Trophoblast cell (in vitro differentiated cells and primary cell): ENCODE data around the gene THEMIS2.

Source experiments
- DNase-seq, 2 donors: peaks; one replicate each; pipeline ENCODE4 v3.0.0-alpha.2; 2016
- H2AFZ ChIP-seq: 2 replicates; pipeline ENCODE4 v1.6.1; 2013; ENCODE audit warnings: low read length, moderate library complexity, mild to moderate bottlenecking; ENCODE audit not compliant: insufficient read depth, poor library complexity
- H2AK5ac ChIP-seq: 2 replicates; pipeline ENCODE4 v1.6.1; 2013; ENCODE audit warnings: mild to moderate bottlenecking, low read length
- H2BK120ac ChIP-seq: 2 replicates; pipeline ENCODE4 v1.6.1; 2013; ENCODE audit warnings: low read length, mild to moderate bottlenecking, moderate library complexity; ENCODE audit not compliant: insufficient read depth, poor library complexity
- H2BK12ac ChIP-seq: 2 replicates; pipeline ENCODE4 v1.6.1; 2013; ENCODE audit warnings: mild to moderate bottlenecking, low read length, moderate library complexity
- H2BK5ac ChIP-seq: 2 replicates; pipeline ENCODE4 v1.6.1; 2013; ENCODE audit warnings: low read length, low read depth, moderate library complexity, mild to moderate bottlenecking; ENCODE audit not compliant: poor library complexity
- H3K14ac ChIP-seq: 2 replicates; pipeline ENCODE4 v1.6.1; 2013; ENCODE audit warnings: mild to moderate bottlenecking, low read length
- H3K18ac ChIP-seq: 2 replicates; pipeline ENCODE4 v1.6.1; 2013; ENCODE audit warnings: mild to moderate bottlenecking, low read length
- H3K23ac ChIP-seq: 2 replicates; pipeline ENCODE4 v1.6.1; 2013; ENCODE audit warnings: low read length
- H3K27ac ChIP-seq: 2 replicates; pipeline ENCODE4 v1.5.1; 2013; ENCODE audit warnings: low read depth, mild to moderate bottlenecking, inconsistent platforms, low read length, moderate library complexity
- H3K27me3 ChIP-seq: 2 replicates; pipeline ENCODE4 v1.6.1; 2013; ENCODE audit warnings: inconsistent platforms, mild to moderate bottlenecking, low read length, moderate library complexity; ENCODE audit not compliant: insufficient read depth
- H3K36me3 ChIP-seq, 2 experiments: 1 replicate in 1 of 2; 2 replicates in 1 of 2; pipeline ENCODE4 v1.6.1; 2013; ENCODE audit warnings: low read length in 2 of 2, mild to moderate bottlenecking in 2 of 2, moderate library complexity in 1 of 2; ENCODE audit not compliant: insufficient read depth in 2 of 2, control insufficient read depth in 1 of 2
- H3K4ac ChIP-seq: 2 replicates; pipeline ENCODE4 v1.6.1; 2013; ENCODE audit warnings: low read depth, mild to moderate bottlenecking, low read length, moderate library complexity
- H3K4me1 ChIP-seq, 2 experiments: 1 replicate in 1 of 2; 2 replicates in 1 of 2; pipeline ENCODE4 v1.6.1; 2013; ENCODE audit warnings: low read length in 2 of 2, mild to moderate bottlenecking in 2 of 2, moderate library complexity in 1 of 2; ENCODE audit not compliant: insufficient read depth in 2 of 2, control insufficient read depth in 1 of 2
- H3K4me2 ChIP-seq: 2 replicates; pipeline ENCODE4 v1.6.1; 2013; ENCODE audit warnings: inconsistent platforms, mild to moderate bottlenecking, low read length, moderate library complexity
- H3K4me3 ChIP-seq: 2 replicates; pipeline ENCODE4 v1.5.1; 2013; ENCODE audit warnings: mild to moderate bottlenecking, low read depth, low read length, inconsistent platforms
- H3K79me1 ChIP-seq: one replicate; pipeline ENCODE4 v1.6.1; 2013; ENCODE audit warnings: low read length
- H3K79me2 ChIP-seq: 2 replicates; pipeline ENCODE4 v1.6.1; 2013; ENCODE audit warnings: low read length, mild to moderate bottlenecking; ENCODE audit not compliant: control insufficient read depth, insufficient read depth, poor library complexity
- H3K9ac ChIP-seq: 2 replicates; pipeline ENCODE4 v1.6.1; 2013; ENCODE audit warnings: mild to moderate bottlenecking, low read length
- H3K9me3 ChIP-seq: 2 replicates; pipeline ENCODE4 v1.6.1; 2013; ENCODE audit warnings: low read depth, mild to moderate bottlenecking, control low read depth, inconsistent platforms, low read length; ENCODE audit not compliant: insufficient read depth
- H4K12ac ChIP-seq: 2 replicates; pipeline ENCODE4 v1.6.1; 2013; ENCODE audit warnings: low read depth, mild to moderate bottlenecking, low read length, moderate library complexity
- H4K8ac ChIP-seq: 2 replicates; pipeline ENCODE4 v1.6.1; 2013; ENCODE audit warnings: low read depth, mild to moderate bottlenecking, low read length, moderate library complexity
- H4K91ac ChIP-seq: one replicate; pipeline ENCODE4 v1.6.1; 2013; ENCODE audit warnings: low read depth, mild to moderate bottlenecking, low read length, moderate library complexity
- WGBS: extraction: QIAGEN DNeasy Blood & Tissue Kit; methylation state at CpG from one replicate; pipeline ENCODE4 v1.1.7; 2013; ENCODE audit warnings: missing lambda C conversion rate; ENCODE audit not compliant: insufficient read length, insufficient coverage; ENCODE audit errors: extremely low coverage; 5-methylcytosine and 5-hydroxymethylcytosine counted together

THEMIS2 gene

DNA sequence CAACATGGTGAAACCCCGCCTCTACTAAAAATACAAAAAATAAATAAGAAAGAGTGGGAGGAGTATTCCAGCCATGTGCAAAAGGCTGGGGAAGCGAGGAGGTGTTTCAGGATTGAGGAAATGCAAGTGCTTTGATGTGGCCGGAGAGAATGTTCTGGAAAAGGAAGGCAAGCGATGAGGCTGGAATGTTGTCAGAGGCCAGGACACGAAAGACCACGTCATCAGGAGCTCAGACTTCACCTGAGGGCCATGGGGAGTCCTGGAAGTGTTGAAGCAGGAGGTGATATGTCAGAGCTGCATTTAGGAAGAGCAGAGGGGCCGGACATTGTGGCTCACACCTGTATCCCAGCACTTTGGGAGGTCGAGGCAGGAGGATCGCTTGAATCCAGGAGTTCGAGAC is 10.9 kb upstream of the THEMIS2 start:
- Histone ChIP-seq H3K14ac (no peak overlapping the region), H3K4me1 (peaks cover 5 to 10% of the 10 kb centered on the region in 2 experiments), H3K4ac (no peak overlapping the region), H3K27me3 (no peaks in the 10 kb centered on the region), H3K9ac (no peak overlapping the region), H3K23ac (no peak overlapping the region), H4K8ac (no peak overlapping the region), H2BK12ac (no peak overlapping the region), H4K12ac (no peak overlapping the region), H2BK120ac (no peak overlapping the region), H3K79me2 (no peaks in the 10 kb centered on the region), H3K4me3 (no peak overlapping the region), H2AK5ac (no peak overlapping the region), H4K91ac (no peak overlapping the region), H3K36me3 (no peaks in the 10 kb centered on the region), H2AFZ (no peak overlapping the region), H2BK5ac (no peak overlapping the region), H3K27ac (no peak overlapping the region), H3K4me2 (no peak overlapping the region), H3K79me1 (no peaks in the 10 kb centered on the region), H3K18ac (no peak overlapping the region), H3K9me3 (no peaks in the 10 kb centered on the region)
- no CpG with 5 or more reads among the region's 10 CpGs for WGBS
- DNase-seq: no peak

DNA sequence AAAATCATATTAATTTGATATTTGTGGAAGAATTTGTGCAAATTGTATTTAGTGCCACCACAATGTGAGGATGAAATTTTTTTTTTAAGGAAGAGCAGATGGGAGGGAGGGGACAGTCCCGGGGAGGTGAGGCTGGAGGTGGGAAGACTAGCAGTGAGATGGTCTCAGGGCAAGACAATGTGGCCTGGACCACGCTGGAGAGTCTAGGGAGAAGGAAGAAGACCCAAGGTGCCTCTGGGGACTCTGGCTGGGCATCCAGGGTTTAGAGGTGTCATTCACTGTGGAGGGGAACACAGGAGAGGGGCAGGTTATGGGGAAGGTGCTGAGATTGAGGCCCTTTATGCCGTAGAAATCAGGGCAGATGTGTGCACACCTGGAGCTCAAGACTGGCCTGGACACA is 10.3 kb upstream of the THEMIS2 start:
- H2AFZ ChIP-seq: no peak overlapping the region
- H3K4ac ChIP-seq: no peak overlapping the region
- no peak overlapping the region for H2BK5ac ChIP-seq
- no peak overlapping the region for H2AK5ac ChIP-seq
- H3K18ac ChIP-seq: no peak overlapping the region
- no peak overlapping the region for H4K12ac ChIP-seq
- H3K36me3 ChIP-seq: no peaks in the 10 kb centered on the region
- no peak overlapping the region for H3K9ac ChIP-seq
- no peak overlapping the region for H3K4me2 ChIP-seq
- H4K8ac ChIP-seq: no peak overlapping the region
- H3K4me3 ChIP-seq: no peak overlapping the region
- no peak overlapping the region for H3K14ac ChIP-seq
- no peak overlapping the region for H4K91ac ChIP-seq
- no CpG with 5 or more reads among the region's 3 CpGs for WGBS
- H3K79me2 ChIP-seq: no peaks in the 10 kb centered on the region
- H2BK120ac ChIP-seq: no peak overlapping the region
- peaks cover 5 to 10% of the 10 kb centered on the region in 2 experiments for H3K4me1 ChIP-seq
- H3K79me1 ChIP-seq: no peaks in the 10 kb centered on the region
- no peak for DNase-seq
- H3K9me3 ChIP-seq: no peaks in the 10 kb centered on the region
- no peak overlapping the region for H3K27ac ChIP-seq
- no peak overlapping the region for H2BK12ac ChIP-seq
- H3K23ac ChIP-seq: no peak overlapping the region
- H3K27me3 ChIP-seq: no peaks in the 10 kb centered on the region

DNA sequence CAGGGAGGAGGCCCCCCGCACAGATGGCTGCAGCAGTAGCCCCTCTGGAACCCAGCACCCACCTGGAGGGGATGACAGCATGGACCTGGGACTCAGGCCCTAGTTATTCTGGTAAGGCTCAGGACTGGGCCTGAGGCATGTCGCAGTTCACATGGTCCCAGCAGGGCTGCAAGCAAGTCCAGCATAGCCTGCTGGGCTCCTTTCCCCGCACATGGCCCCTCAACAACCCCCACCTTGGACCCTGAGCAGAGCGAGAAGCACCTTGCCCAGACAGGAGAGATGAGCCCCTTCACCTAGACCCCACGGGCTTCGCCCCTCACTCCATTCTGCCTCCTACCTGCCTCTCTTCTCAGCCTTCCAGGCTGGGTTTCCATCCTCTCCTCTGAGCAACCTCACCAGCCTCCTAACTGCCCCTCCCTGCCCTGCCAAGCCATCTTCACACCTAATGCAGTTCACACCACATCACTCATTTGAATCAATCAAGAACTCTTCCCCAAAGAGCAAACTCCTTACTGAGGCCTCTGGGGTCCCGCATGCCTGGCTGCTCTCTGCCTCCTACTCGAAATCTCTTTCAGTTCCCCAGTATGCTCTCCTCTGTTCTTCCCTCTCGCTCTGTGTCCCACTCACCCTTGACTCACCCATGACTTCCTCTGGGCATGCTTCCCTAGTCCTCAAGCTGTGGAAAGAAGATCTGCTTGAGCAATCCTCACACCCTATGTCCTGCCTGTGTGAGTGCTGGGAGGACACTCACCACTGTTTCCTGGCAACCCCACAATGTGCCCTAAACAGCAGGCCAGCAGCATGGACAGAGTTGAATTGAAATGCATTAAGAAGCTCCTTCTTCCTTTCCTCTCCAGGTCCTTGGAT is 9.4 kb upstream of the THEMIS2 start:
- no peak overlapping the region for H3K27ac ChIP-seq
- H4K91ac ChIP-seq: no peak overlapping the region
- no peaks in the 10 kb centered on the region for H3K9me3 ChIP-seq
- H4K12ac ChIP-seq: no peak overlapping the region
- H3K79me1 ChIP-seq: no peaks in the 10 kb centered on the region
- H3K18ac ChIP-seq: no peak overlapping the region
- H3K4me1 ChIP-seq: peaks cover 5 to 10% of the 10 kb centered on the region in 2 experiments
- no peak overlapping the region for H2BK120ac ChIP-seq
- no peak overlapping the region for H2AFZ ChIP-seq
- H4K8ac ChIP-seq: no peak overlapping the region
- H3K14ac ChIP-seq: no peak overlapping the region
- no peak overlapping the region for H2BK5ac ChIP-seq
- no CpG with 5 or more reads among the region's 9 CpGs for WGBS
- no peaks in the 10 kb centered on the region for H3K36me3 ChIP-seq
- peak in 1 of 2 donors; percentile 56 for DNase-seq
- H3K4me3 ChIP-seq: no peak overlapping the region
- H2AK5ac ChIP-seq: no peak overlapping the region
- H3K27me3 ChIP-seq: no peaks in the 10 kb centered on the region
- H3K79me2 ChIP-seq: no peaks in the 10 kb centered on the region
- H3K4me2 ChIP-seq: no peak overlapping the region
- no peak overlapping the region for H3K23ac ChIP-seq
- H2BK12ac ChIP-seq: no peak overlapping the region
- no peak overlapping the region for H3K9ac ChIP-seq
- H3K4ac ChIP-seq: no peak overlapping the region

DNA sequence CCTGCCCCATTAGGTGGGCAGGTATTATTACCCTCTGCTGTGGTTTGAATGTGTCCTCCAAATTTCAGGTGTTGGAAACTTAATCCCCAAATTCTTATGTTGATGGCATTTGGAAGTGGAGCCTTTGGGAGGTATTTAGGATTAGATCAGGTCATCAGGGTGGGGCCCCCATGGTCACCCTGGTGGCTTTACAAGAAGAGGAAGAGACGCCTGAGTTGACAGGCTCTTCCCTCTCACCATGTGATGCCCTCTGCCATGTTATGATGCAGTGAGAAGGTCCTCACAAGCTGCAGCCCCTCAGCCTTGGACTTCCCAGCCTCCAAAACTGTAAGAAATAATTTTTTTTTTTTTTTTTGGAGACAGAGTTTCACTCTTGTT is 8.8 kb upstream of the THEMIS2 start:
- no peak overlapping the region for H3K9ac ChIP-seq
- H3K4ac ChIP-seq: no peak overlapping the region
- H3K4me3 ChIP-seq: no peak overlapping the region
- no peak overlapping the region for H2BK5ac ChIP-seq
- H3K4me1 ChIP-seq: peaks cover 5 to 9% of the 10 kb centered on the region in 2 experiments
- no peak overlapping the region for H4K12ac ChIP-seq
- no peak overlapping the region for H4K8ac ChIP-seq
- no peak overlapping the region for H3K4me2 ChIP-seq
- no peak overlapping the region for H3K23ac ChIP-seq
- H3K27me3 ChIP-seq: no peaks in the 10 kb centered on the region
- no CpG with 5 or more reads among the region's 1 CpG for WGBS
- H3K36me3 ChIP-seq: no peaks in the 10 kb centered on the region
- DNase-seq: peak in 1 of 2 donors; percentile 21
- no peaks in the 10 kb centered on the region for H3K79me2 ChIP-seq
- no peak overlapping the region for H2BK120ac ChIP-seq
- H2AFZ ChIP-seq: no peak overlapping the region
- no peak overlapping the region for H4K91ac ChIP-seq
- no peak overlapping the region for H2BK12ac ChIP-seq
- no peak overlapping the region for H3K14ac ChIP-seq
- H3K9me3 ChIP-seq: no peaks in the 10 kb centered on the region
- H3K79me1 ChIP-seq: no peaks in the 10 kb centered on the region
- H3K18ac ChIP-seq: no peak overlapping the region
- no peak overlapping the region for H2AK5ac ChIP-seq
- H3K27ac ChIP-seq: no peak overlapping the region
